ENCODE data around the gene P2RY2.

DNA sequence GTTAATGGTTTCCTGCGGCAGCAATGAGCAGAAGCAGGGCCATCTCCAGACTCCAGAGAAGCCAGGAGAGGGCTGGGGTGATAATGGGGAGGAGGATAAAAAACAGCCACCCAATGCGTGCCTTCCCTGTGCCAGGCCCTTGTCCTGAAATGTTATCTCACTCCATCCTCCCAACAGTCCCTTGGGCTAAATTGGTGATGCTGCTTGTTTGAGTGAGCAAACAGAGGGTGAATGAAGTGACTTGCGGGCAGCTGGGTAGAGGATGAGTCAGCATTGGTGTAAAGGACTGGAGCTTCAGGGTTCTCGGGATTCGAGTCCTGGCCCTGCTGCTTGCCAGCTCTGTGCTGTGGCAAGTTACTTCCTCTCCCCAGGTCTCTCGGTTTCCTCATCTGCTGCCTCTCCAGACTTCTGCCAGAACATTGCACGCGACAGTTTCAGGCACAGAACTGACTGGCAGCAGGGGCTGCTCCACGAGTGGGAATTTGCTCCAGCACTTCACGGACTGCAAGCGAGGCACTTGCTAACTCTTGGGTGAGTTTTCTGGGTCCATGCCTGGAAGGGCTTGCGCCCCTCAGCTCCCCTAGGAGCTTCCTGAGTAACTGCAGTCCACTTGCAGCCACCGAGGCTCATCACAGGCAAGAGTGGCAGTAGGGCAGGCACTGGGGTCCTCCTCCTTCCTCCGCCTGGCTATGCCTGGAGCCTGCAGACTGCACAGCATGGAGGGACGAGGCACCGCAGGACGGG, 54.0 kb downstream of the P2RY2 start, which contains the start of gene P2RY6:
- TF ChIP-seq, protein P1, sequence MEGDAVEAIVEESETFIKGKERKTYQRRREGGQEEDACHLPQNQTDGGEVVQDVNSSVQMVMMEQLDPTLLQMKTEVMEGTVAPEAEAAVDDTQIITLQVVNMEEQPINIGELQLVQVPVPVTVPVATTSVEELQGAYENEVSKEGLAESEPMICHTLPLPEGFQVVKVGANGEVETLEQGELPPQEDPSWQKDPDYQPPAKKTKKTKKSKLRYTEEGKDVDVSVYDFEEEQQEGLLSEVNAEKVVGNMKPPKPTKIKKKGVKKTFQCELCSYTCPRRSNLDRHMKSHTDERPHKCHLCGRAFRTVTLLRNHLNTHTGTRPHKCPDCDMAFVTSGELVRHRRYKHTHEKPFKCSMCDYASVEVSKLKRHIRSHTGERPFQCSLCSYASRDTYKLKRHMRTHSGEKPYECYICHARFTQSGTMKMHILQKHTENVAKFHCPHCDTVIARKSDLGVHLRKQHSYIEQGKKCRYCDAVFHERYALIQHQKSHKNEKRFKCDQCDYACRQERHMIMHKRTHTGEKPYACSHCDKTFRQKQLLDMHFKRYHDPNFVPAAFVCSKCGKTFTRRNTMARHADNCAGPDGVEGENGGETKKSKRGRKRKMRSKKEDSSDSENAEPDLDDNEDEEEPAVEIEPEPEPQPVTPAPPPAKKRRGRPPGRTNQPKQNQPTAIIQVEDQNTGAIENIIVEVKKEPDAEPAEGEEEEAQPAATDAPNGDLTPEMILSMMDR (IDR thresholded peaks at IDR 0.05): no peak
- peak in 1 of 3 donors; percentile 22 for TF ChIP-seq POLR2A (IDR thresholded peaks at IDR 0.05)
